Measurements from ENCODE around the gene ARPC5. TPM values are rescaled to one million over a fixed set of nuclear protein-coding genes. Genes with fewer than 3 reads are reported as not detected.

ARPC5 gene
- total RNA-seq, 1 donor from 2014 or later, result 191 TPM

- no peak for TF ChIP-seq CTCF (IDR thresholded peaks at IDR 0.05)
- ATAC-seq, result no peak
- H3K9me3 ChIP-seq, result no peaks in the 10 kb centered on the region
- no peaks in the 10 kb centered on the region for H3K36me3 ChIP-seq
- DNase-seq, result no peak
- no peaks in the 10 kb centered on the region for H3K27me3 ChIP-seq (ENCODE audit: low read depth)
- H3K27ac ChIP-seq, result no peak overlapping the region
- peaks cover 22% of the 10 kb centered on the region for H3K4me1 ChIP-seq
- intact Hi-C loops (cut with DNase I), result no loop called here
- no peak overlapping the region for H3K4me3 ChIP-seq
These were observed 37.8 kb downstream of the ARPC5 start for GRCh38 chr1:183597656-183598347.

GRCh38 chr1:183596500-183596899 lies 39.1 kb downstream of the ARPC5 start:
- no peaks in the 10 kb centered on the region for H3K27me3 ChIP-seq (ENCODE audit: low read depth)
- H3K27ac ChIP-seq, result no peak overlapping the region
- TF ChIP-seq CTCF (IDR thresholded peaks at IDR 0.05), result no peak
- H3K4me1 ChIP-seq, result peaks cover 22% of the 10 kb centered on the region
- intact Hi-C loops (cut with DNase I), result no loop called here
- H3K36me3 ChIP-seq, result no peaks in the 10 kb centered on the region
- ATAC-seq (no peak), DNase-seq (no peak)
- no peaks in the 10 kb centered on the region for H3K9me3 ChIP-seq
- no peak overlapping the region for H3K4me3 ChIP-seq

- Histone ChIP-seq H3K9me3 (no peaks in the 10 kb centered on the region), H3K36me3 (no peaks in the 10 kb centered on the region), H3K4me1 (peaks cover 20% of the 10 kb centered on the region), H3K4me3 (no peak overlapping the region), H3K27me3 (ENCODE audit: low read depth) (no peaks in the 10 kb centered on the region), H3K27ac (no peak overlapping the region)
- TF ChIP-seq CTCF (IDR thresholded peaks at IDR 0.05), result no peak
- intact Hi-C loops (cut with DNase I), result no loop called here
- no peak for DNase-seq
- no peak for ATAC-seq
These were observed 40.0 kb downstream of the ARPC5 start for GRCh38 chr1:183595537-183595936.

- Histone ChIP-seq H3K36me3 (no peaks in the 10 kb centered on the region), H3K9me3 (no peaks in the 10 kb centered on the region), H3K4me1 (peaks cover 9% of the 10 kb centered on the region), H3K4me3 (no peak overlapping the region), H3K27ac (peak overlapping the region; percentile 7), H3K27me3 (ENCODE audit: low read depth) (no peaks in the 10 kb centered on the region)
- DNase-seq (no peak), ATAC-seq (peak; percentile 49 to 57)
- intact Hi-C loops (cut with DNase I), result no loop called here
- TF ChIP-seq CTCF (IDR thresholded peaks at IDR 0.05), result no peak
These were observed 42.2 kb downstream of the ARPC5 start for GRCh38 chr1:183593356-183593755.

- Histone ChIP-seq H3K9me3 (no peaks in the 10 kb centered on the region), H3K4me1 (peaks cover 6% of the 10 kb centered on the region), H3K36me3 (no peaks in the 10 kb centered on the region), H3K4me3 (no peak overlapping the region), H3K27me3 (ENCODE audit: low read depth) (no peaks in the 10 kb centered on the region), H3K27ac (no peak overlapping the region)
- intact Hi-C loops (cut with DNase I), result no loop called here
- DNase-seq (no peak), ATAC-seq (no peak)
- no peak for TF ChIP-seq CTCF (IDR thresholded peaks at IDR 0.05)
These were observed 42.9 kb downstream of the ARPC5 start for GRCh38 chr1:183592733-183593132.

All from lower lobe of right lung (tissue), 2 donors.